ENCODE data around the gene WDR1.

DNA sequence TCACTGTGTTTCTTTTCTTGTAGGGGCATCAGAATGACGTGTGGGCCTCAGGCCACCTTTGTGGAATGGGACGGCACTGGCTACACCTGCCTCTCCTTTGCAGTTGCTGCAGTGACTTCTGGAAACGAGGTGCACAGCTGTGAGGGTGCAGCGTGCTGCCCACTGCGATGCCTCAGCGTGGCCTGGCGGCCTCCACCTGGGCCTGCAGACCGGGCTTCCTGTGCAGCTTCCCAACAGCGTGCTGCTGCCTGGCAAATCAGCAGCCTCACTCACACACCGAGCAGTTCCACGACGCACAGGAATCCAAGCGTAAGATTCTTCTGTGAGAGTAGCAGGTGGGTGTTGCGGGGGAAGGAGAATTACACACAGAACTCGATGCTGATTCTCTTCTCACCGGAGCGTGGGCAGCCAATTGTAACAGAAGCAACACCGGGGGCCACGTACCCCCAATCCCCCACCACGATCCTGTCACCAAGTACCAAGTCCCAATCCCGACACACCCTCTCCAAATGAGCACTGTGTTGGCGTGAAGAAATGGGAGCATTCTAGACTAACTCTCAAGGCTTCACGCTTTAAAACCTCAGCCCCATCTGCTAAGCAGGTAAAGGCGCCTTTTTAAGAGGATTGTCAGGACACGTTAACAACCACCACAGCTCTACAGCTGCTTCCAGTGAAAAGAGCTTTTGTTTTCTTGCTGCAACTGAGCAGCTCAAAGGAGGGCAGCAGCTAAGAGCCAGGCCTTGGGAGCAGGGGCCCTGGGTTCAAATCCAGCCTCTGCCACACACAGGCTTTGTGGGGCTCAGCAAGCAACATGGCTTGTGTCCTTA lies 16.9 kb downstream of the WDR1 start:
- TF ChIP-seq, protein P1, sequence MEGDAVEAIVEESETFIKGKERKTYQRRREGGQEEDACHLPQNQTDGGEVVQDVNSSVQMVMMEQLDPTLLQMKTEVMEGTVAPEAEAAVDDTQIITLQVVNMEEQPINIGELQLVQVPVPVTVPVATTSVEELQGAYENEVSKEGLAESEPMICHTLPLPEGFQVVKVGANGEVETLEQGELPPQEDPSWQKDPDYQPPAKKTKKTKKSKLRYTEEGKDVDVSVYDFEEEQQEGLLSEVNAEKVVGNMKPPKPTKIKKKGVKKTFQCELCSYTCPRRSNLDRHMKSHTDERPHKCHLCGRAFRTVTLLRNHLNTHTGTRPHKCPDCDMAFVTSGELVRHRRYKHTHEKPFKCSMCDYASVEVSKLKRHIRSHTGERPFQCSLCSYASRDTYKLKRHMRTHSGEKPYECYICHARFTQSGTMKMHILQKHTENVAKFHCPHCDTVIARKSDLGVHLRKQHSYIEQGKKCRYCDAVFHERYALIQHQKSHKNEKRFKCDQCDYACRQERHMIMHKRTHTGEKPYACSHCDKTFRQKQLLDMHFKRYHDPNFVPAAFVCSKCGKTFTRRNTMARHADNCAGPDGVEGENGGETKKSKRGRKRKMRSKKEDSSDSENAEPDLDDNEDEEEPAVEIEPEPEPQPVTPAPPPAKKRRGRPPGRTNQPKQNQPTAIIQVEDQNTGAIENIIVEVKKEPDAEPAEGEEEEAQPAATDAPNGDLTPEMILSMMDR (IDR thresholded peaks at IDR 0.05) = no peak
- TF ChIP-seq POLR2A (IDR thresholded peaks at IDR 0.05) = no peak
- TF ChIP-seq POLR2AphosphoS5 (IDR thresholded peaks at IDR 0.05) = no peak

Data from gastroesophageal sphincter (tissue), 3 donors.